ENCODE data around the gene LCORL.

LCORL gene

DNA sequence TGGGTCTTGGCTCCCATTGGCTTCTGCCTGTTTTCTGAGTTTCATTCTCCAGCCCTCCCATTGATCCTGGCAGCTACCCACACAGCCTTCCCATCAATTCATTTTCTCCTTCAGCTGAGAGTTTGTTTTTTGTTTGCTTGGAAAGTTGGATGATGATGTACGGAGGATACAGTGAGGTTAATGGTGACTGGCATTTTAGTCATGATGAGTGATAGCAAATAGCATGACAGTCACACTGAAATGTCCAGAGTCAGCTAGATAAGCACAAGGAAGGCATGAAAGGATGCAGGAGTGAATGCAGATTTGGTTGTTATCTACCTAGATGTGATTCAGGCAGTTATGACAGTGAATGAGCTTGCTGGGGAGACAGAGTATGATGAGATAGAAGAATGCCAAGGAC lies 30.6 kb upstream of the LCORL start:
- ChIA-PET CTCF (no interaction called here), POLR2A (no interaction called here)
- H3K4me3 ChIP-seq (ENCODE audit: low read depth, low read length): no peak overlapping the region
- TF ChIP-seq, protein P1, sequence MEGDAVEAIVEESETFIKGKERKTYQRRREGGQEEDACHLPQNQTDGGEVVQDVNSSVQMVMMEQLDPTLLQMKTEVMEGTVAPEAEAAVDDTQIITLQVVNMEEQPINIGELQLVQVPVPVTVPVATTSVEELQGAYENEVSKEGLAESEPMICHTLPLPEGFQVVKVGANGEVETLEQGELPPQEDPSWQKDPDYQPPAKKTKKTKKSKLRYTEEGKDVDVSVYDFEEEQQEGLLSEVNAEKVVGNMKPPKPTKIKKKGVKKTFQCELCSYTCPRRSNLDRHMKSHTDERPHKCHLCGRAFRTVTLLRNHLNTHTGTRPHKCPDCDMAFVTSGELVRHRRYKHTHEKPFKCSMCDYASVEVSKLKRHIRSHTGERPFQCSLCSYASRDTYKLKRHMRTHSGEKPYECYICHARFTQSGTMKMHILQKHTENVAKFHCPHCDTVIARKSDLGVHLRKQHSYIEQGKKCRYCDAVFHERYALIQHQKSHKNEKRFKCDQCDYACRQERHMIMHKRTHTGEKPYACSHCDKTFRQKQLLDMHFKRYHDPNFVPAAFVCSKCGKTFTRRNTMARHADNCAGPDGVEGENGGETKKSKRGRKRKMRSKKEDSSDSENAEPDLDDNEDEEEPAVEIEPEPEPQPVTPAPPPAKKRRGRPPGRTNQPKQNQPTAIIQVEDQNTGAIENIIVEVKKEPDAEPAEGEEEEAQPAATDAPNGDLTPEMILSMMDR (IDR thresholded peaks at IDR 0.05; ENCODE audit: insufficient read depth, low read length, missing control alignments): no peak
- no peak for DNase-seq (ENCODE audit: low read depth, low spot score)

DNA sequence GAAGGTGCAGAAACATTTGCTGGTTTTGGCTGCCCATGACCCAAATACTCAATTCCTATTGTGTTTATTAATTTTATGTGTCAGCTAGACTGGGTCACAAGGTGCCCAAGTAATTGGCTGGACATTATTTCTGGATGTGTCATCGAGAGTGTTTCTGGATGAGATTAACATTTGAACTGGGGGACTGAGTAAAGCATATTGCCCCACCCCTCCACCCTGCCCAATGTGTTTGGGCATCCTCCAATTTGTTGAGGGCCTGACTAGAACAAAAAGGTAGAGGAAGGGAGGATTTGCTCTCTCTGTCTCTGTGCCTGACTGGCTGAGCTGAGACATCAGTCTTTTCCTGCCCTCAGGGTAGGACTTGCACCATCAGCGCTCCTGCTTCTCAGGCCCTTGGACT lies 29.7 kb upstream of the LCORL start:
- ChIA-PET CTCF (no interaction called here), POLR2A (no interaction called here)
- DNase-seq (ENCODE audit: low read depth, low spot score): no peak
- no peak overlapping the region for H3K4me3 ChIP-seq (ENCODE audit: low read depth, low read length)
- TF ChIP-seq, protein P1 (IDR thresholded peaks at IDR 0.05; ENCODE audit: insufficient read depth, low read length, missing control alignments): no peak

DNA sequence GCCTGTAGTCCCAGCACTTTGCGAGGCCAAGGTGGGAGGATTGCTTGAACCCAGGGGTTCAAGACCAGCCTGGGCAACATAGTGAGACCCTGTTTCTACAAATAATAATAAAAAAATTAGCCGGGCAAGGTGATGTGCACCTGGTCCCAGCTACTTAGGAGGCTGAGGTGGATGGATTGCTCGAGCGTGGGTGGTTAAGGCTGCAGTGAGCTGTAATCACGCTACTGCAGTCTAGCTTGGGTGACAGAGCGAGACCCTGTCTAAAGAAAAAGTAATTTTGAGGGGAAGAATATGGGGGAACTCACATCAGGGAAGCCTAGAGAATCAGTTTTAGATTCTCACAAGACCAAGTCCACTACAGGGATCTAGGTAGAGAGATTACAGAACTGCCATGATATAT lies 28.9 kb upstream of the LCORL start:
- DNase-seq (ENCODE audit: low read depth, low spot score): no peak
- TF ChIP-seq, protein P1 (IDR thresholded peaks at IDR 0.05; ENCODE audit: insufficient read depth, low read length, missing control alignments): no peak
- ChIA-PET CTCF (no interaction called here), POLR2A (interaction anchor here (1.0 kb wide), 1 partner anchor 29 kb away, joined by 3 read pairs; the partner anchor contains the start of gene LCORL)
- H3K4me3 ChIP-seq (ENCODE audit: low read depth, low read length): no peak overlapping the region

DNA sequence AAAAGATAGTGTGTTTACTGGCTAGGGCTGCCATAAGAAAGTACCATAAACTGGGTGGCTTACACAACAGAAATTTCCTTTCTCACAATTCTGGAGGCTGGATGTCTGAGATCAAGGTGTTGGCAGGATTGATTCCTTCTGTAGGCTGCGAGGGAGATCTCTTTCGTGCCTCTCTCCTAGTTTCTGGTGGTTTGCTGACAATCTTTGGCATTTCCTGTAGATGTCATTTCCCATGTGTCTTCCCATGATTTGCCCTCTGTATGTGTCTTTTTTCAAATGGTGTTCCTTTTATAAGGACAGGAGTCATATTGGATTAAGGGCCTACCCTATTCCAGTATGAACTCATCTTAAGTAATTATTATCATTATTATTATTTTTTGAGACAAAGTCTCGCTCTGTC lies 27.9 kb upstream of the LCORL start:
- TF ChIP-seq, protein P1 (IDR thresholded peaks at IDR 0.05; ENCODE audit: insufficient read depth, low read length, missing control alignments): no peak
- no peak overlapping the region for H3K4me3 ChIP-seq (ENCODE audit: low read depth, low read length)
- no peak for DNase-seq (ENCODE audit: low read depth, low spot score)
- ChIA-PET POLR2A (no interaction called here), CTCF (no interaction called here)

DNA sequence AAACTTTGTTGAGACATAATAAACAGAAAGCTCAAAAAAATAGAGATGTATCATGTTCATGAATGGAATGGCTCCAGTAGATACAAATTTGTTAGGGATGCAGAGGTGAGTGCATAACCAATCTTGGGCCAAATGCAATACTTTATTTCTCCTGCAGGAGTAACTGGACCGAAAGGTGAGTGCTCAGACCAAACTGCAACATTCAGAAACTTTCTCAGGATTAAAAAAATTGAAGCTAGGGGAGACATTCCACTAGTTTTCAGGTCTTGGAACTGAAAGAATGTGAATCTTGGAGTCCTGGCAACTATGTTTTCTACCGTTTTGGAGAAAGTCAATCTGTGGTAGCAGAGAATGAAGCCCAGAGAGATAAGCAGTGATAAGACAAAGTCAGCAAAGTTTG lies 21.2 kb upstream of the LCORL start:
- no peak for DNase-seq (ENCODE audit: low read depth, low spot score)
- CTCF ChIA-PET: no interaction called here
- no peak overlapping the region for H3K4me3 ChIP-seq (ENCODE audit: low read depth, low read length)
- TF ChIP-seq, protein P1 (IDR thresholded peaks at IDR 0.05; ENCODE audit: insufficient read depth, low read length, missing control alignments): no peak
- POLR2A ChIA-PET: no interaction called here

DNA sequence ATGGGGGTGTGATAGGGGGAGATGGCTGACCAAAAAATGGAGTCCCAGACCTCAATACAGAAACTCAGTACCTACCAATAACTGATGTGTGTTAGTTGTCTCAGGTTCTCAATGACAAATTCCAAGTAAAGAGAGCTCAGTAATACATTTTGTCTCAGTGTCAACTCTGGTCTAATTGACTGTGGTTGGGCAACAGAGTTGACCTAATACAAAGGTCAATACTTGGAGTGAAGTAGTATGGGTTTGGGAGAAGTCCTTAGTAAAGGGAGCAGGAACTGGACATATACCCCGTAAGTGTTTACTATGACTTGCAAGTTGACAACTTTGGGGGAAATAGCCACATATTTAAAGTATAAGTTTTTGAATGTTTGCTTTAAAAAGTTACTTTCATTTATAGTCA lies 20.5 kb upstream of the LCORL start:
- TF ChIP-seq, protein P1 (IDR thresholded peaks at IDR 0.05; ENCODE audit: insufficient read depth, low read length, missing control alignments): no peak
- DNase-seq (ENCODE audit: low read depth, low spot score): no peak
- H3K4me3 ChIP-seq (ENCODE audit: low read depth, low read length): no peak overlapping the region
- ChIA-PET CTCF (no interaction called here), POLR2A (no interaction called here)

Measured in AG04449 (cell line).